Body of pancreas (tissue), 4 donors: ENCODE results near the gene SPATA22.
A peak's percentile ranks its signal among the peaks of the same experiment; 100 is the strongest.

Experiments
- POLR2A ChIP-seq, 3 donors: fragments of 450-650 bp; IDR thresholded peaks; one replicate each; pipeline ENCODE4 v1.6.1; 2016; ENCODE audit warnings: antibody characterized with exemption in 3 of 3, mild to moderate bottlenecking in 2 of 3
- TF ChIP-seq, protein P1 (sequence below), 7 experiments: fragments of 450-650 bp in 4 of 7; fragments of 200-600 bp in 3 of 7; sonication (generic) in 3 of 7; IDR thresholded peaks; one replicate each; pipeline ENCODE4 v1.5.1; 2016 to 2019; ENCODE audit warnings: antibody characterized with exemption in 7 of 7

DNA sequence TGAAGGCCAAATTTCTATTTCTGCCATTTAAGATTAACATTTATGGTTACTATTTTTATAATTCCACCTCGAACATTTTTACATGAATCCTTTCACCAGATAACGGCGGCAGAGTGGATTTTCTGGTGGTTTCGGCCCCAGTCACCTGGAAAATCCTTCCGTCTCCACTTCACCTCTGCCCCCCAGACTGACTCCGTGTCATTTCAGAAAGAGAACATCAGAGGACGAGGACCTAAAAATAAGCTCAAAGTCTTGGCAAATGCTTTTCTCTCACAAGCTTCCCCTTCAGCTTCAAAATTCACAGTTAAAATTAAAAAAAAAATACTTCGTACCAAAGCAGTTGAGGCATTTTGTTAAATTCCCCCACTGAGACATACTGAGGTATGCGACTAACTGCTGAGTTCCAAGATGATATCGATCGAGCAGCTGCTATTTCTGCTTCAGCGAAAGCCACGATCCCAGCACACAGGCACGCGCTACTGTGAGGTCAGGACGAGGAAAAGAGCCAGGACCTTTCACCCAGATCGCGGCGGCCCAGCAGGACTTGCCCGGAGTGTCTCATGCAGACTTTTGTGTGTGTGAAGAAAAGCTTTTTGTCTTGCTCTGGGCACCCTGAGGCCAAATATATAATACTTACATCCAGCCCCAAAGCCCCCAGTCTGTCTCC lies 41.0 kb upstream of the SPATA22 start:
- TF ChIP-seq, protein P1, sequence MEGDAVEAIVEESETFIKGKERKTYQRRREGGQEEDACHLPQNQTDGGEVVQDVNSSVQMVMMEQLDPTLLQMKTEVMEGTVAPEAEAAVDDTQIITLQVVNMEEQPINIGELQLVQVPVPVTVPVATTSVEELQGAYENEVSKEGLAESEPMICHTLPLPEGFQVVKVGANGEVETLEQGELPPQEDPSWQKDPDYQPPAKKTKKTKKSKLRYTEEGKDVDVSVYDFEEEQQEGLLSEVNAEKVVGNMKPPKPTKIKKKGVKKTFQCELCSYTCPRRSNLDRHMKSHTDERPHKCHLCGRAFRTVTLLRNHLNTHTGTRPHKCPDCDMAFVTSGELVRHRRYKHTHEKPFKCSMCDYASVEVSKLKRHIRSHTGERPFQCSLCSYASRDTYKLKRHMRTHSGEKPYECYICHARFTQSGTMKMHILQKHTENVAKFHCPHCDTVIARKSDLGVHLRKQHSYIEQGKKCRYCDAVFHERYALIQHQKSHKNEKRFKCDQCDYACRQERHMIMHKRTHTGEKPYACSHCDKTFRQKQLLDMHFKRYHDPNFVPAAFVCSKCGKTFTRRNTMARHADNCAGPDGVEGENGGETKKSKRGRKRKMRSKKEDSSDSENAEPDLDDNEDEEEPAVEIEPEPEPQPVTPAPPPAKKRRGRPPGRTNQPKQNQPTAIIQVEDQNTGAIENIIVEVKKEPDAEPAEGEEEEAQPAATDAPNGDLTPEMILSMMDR (IDR thresholded peaks at IDR 0.05), result no peak
- TF ChIP-seq POLR2A (IDR thresholded peaks at IDR 0.05), result peak in 2 of 3 donors; percentile 43 to 53
